CD4-positive, alpha-beta T cell treated with Interleukin-17A for 1 hour (primary cell): ENCODE results near the gene EPB41L3.
"Not testable (repeated sequence)": the region's sequence is repeated elsewhere in the genome, so short reads cannot be mapped to it uniquely, and the experiment has no call there.

Experiments
- DNase-seq: peaks from one replicate; pipeline ENCODE4 v3.0.0-alpha.2; 2020

The EPB41L3 gene

GRCh38 chr18:5543773-5544389 lies at the start of gene EPB41L3:
TSS of gene EPB41L3 (minus strand) at chr18:5543997. CDS start at chr18:5489183, 54,814 bp downstream.
- no peak for DNase-seq

- no peak for DNase-seq
Observed at GRCh38 chr18:5588529-5588928, 44.7 kb upstream of the EPB41L3 start.

GRCh38 chr18:5585653-5586052 lies 41.9 kb upstream of the EPB41L3 start:
- no peak for DNase-seq

GRCh38 chr18:5584746-5585417 lies 41.1 kb upstream of the EPB41L3 start:
- DNase-seq, result no peak

- peak; percentile 14 for DNase-seq
Observed at GRCh38 chr18:5582849-5583681, 39.3 kb upstream of the EPB41L3 start.

GRCh38 chr18:5582076-5582475 lies 38.3 kb upstream of the EPB41L3 start:
- no peak for DNase-seq

GRCh38 chr18:5574843-5575242 lies 31.0 kb upstream of the EPB41L3 start:
- no peak for DNase-seq

GRCh38 chr18:5571666-5572065 lies 27.9 kb upstream of the EPB41L3 start:
- DNase-seq, result no peak

- DNase-seq, result not testable (repeated sequence)
Observed at GRCh38 chr18:5570613-5571012, 26.8 kb upstream of the EPB41L3 start.

- DNase-seq, result no peak
Observed at GRCh38 chr18:5568416-5568815, 24.6 kb upstream of the EPB41L3 start.

- DNase-seq, result no peak
Observed at GRCh38 chr18:5558851-5559250, 15.1 kb upstream of the EPB41L3 start.

GRCh38 chr18:5556310-5556974 lies 12.6 kb upstream of the EPB41L3 start:
- no peak for DNase-seq

GRCh38 chr18:5554629-5555028 lies 10.8 kb upstream of the EPB41L3 start:
- no peak for DNase-seq

GRCh38 chr18:5546660-5547059 lies 2.9 kb upstream of the EPB41L3 start:
- no peak for DNase-seq

GRCh38 chr18:5543036-5543680 lies 639 bp downstream of the EPB41L3 start:
- no peak for DNase-seq

- peak; percentile 10 for DNase-seq
Observed at GRCh38 chr18:5542515-5543035, 1.2 kb downstream of the EPB41L3 start.

- DNase-seq, result no peak
Observed at GRCh38 chr18:5541644-5542043, 2.2 kb downstream of the EPB41L3 start.

GRCh38 chr18:5539391-5539790 lies 4.4 kb downstream of the EPB41L3 start:
- no peak for DNase-seq

GRCh38 chr18:5538544-5538943 lies 5.3 kb downstream of the EPB41L3 start:
- DNase-seq, result no peak

- DNase-seq, result no peak
Observed at GRCh38 chr18:5537860-5538259, 5.9 kb downstream of the EPB41L3 start.

- no peak for DNase-seq
Observed at GRCh38 chr18:5534845-5535244, 9.0 kb downstream of the EPB41L3 start.

- DNase-seq, result no peak
Observed at GRCh38 chr18:5532066-5532465, 11.7 kb downstream of the EPB41L3 start.
